ENCODE results near the gene BEST4. TPM values are rescaled to one million over a fixed set of nuclear protein-coding genes. Genes with fewer than 3 reads are reported as not detected.

Gene BEST4
- total and polyA plus RNA-seq, 2 donors (not counting 3 experiments of a cell fraction or from before 2014, with no cell fraction given): 0.21 TPM; not detected in 1

- H3K4me1 ChIP-seq (ENCODE audit: control insufficient read depth, extremely low read depth, insufficient read depth, low read length): peaks cover 14% of the 10 kb centered on the region
- H2AFZ ChIP-seq (ENCODE audit: low read depth, low read length): peak overlapping the region; percentile 61
- POLR2A ChIA-PET: no interaction called here
- peak overlapping the region; percentile 41 to 84 (median 63) for H3K4me3 ChIP-seq (replicated peaks in 1 of 3; ENCODE audit: insufficient read depth in 1 of 3, low read depth in 1 of 3, low read length in 3 of 3)
- no peaks in the 10 kb centered on the region for H3K36me3 ChIP-seq (ENCODE audit: control insufficient read depth in 2 of 2, extremely low read depth in 1 of 2, insufficient read depth in 2 of 2, low read length in 2 of 2)
- no peaks in the 10 kb centered on the region for H4K20me1 ChIP-seq (replicated peaks; ENCODE audit: control insufficient read depth, extremely low read depth, insufficient read depth, low read length)
- CTCF ChIA-PET: interaction anchor here (0.7 to 4.5 kb wide), 2 partner anchors 10 to 59 kb away, joined by 3 to 21 read pairs; partner anchors contain the start of gene RNU5D-1
- dilution Hi-C loops (cut with MboI; ENCODE audit: extremely low pct_ligation_motif_present, low sequenced_read_pairs) (no loop called here), intact Hi-C loops (cut with micrococcal nuclease) (no loop called here)
- no peaks in the 10 kb centered on the region for H3K9me1 ChIP-seq (replicated peaks; ENCODE audit: control insufficient read depth, extremely low read depth, insufficient read depth, low read length)
- DNase-seq (ENCODE audit: low read depth, low spot score) (no peak), FAIRE-seq (no peak)
- H3K27ac ChIP-seq (ENCODE audit: insufficient read depth, low read depth, low read length): peak overlapping the region; percentile 54
- H3K9me3 ChIP-seq (replicated peaks; ENCODE audit: control insufficient read depth, insufficient read depth, low read length): no peaks in the 10 kb centered on the region
- TF ChIP-seq POLR2A (IDR thresholded peaks at IDR 0.05; ENCODE audit: low read depth, low read length) (no peak), FOS (IDR thresholded peaks at IDR 0.05; ENCODE audit: borderline replicate concordance, insufficient read depth, low read length) (no peak), CTCF (IDR thresholded peaks at IDR 0.05; ENCODE audit: extremely low read depth in 1 of 2, insufficient read depth in 1 of 2, low read depth in 1 of 2, low read length in 2 of 2) (no peak), GATA2 (IDR thresholded peaks at IDR 0.05; ENCODE audit: insufficient read depth, insufficient read length, low read depth, low read length) (no peak), MYC (IDR thresholded peaks at IDR 0.05; ENCODE audit: low read depth, low read length) (no peak), EZH2 (IDR thresholded peaks at IDR 0.05; ENCODE audit: borderline replicate concordance, low read depth, low read length, severe bottlenecking) (no peak), JUN (IDR thresholded peaks at IDR 0.05; ENCODE audit: borderline replicate concordance, insufficient read depth, insufficient read length, low read depth) (no peak), POLR2AphosphoS5 (IDR thresholded peaks at IDR 0.05; ENCODE audit: insufficient read depth, low read depth, low read length) (no peak)
- TF ChIP-seq, protein P1, sequence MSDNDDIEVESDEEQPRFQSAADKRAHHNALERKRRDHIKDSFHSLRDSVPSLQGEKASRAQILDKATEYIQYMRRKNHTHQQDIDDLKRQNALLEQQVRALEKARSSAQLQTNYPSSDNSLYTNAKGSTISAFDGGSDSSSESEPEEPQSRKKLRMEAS (IDR thresholded peaks at IDR 0.05; ENCODE audit: insufficient read depth, insufficient read length): no peak
- peak overlapping the region; percentile 61 for H3K9ac ChIP-seq (replicated peaks; ENCODE audit: extremely low read depth, insufficient read depth, low read length)
- TSS peak; percentile 84 for BruUV-seq (replicated peaks)
- peaks cover 39% of the 10 kb centered on the region for H3K79me2 ChIP-seq (ENCODE audit: control insufficient read depth, insufficient read depth, low read length)
- H3K27me3 ChIP-seq (ENCODE audit: control insufficient read depth in 2 of 2, insufficient read depth in 2 of 2, low read length in 2 of 2): peaks cover 0 to 4% of the 10 kb centered on the region in 2 experiments
- H3K4me2 ChIP-seq (ENCODE audit: insufficient read depth, low read length): peak overlapping the region; percentile 87
Measured at GRCh38 chr1:44740179-44740617, 47.8 kb downstream of the BEST4 start.

All from endothelial cell of umbilical vein (primary cell).